CD14-positive monocyte (primary cell): Measurements from ENCODE around the gene PLEKHN1. TPM values are rescaled to one million over a fixed set of nuclear protein-coding genes. Genes with fewer than 3 reads are reported as not detected.
A peak's percentile ranks its signal among the peaks of the same experiment; 100 is the strongest.

Experiments
- DNase-seq, 3 donors: peaks; one replicate each; pipeline ENCODE4 v3.0.0-alpha.2; 2011 to 2022
- H2AFZ ChIP-seq: 2 replicates; pipeline ENCODE4 v1.6.0; 2012; ENCODE audit warnings: mild to moderate bottlenecking, low read depth, low read length, inconsistent platforms; ENCODE audit not compliant: insufficient read depth, poor library complexity, severe bottlenecking
- H3K27ac ChIP-seq, 2 donors: 1 replicate in 1 of 2; 2 replicates in 1 of 2; pipeline ENCODE4 v1.5.1; 2012 to 2013; ENCODE audit warnings: low read length in 2 of 2, control low read depth in 1 of 2, inconsistent platforms in 1 of 2, low read depth in 1 of 2, mild to moderate bottlenecking in 1 of 2
- H3K27me3 ChIP-seq, 2 donors: one replicate each; pipeline versions ENCODE4 v1.6.0 to v1.6.1; 2011 to 2013; ENCODE audit warnings: low read length in 2 of 2; ENCODE audit not compliant: control insufficient read depth in 2 of 2, insufficient read depth in 2 of 2
- H3K36me3 ChIP-seq, 2 donors: replicated peaks in 1 of 2; 1 replicate in 1 of 2; 2 replicates in 1 of 2; pipeline versions ENCODE4 v1.5.1 to v1.6.1; 2012 to 2013; ENCODE audit warnings: low read length in 2 of 2, control low read depth in 1 of 2, inconsistent platforms in 1 of 2, mild to moderate bottlenecking in 1 of 2; ENCODE audit not compliant: insufficient read depth in 2 of 2, control insufficient read depth in 1 of 2
- H3K4me1 ChIP-seq, 2 donors: 1 replicate in 1 of 2; 2 replicates in 1 of 2; pipeline versions ENCODE4 v1.5.1 to v1.6.1; 2012 to 2013; ENCODE audit warnings: low read length in 2 of 2, control low read depth in 1 of 2, inconsistent platforms in 1 of 2, mild to moderate bottlenecking in 1 of 2, moderate library complexity in 1 of 2; ENCODE audit not compliant: insufficient read depth in 2 of 2, control insufficient read depth in 1 of 2
- H3K4me2 ChIP-seq: replicated peaks from 2 replicates; pipeline ENCODE3; 2012; ENCODE audit warnings: low read length, moderate library complexity, mild to moderate bottlenecking; ENCODE audit not compliant: poor library complexity, severe bottlenecking; ENCODE audit errors: extremely low read depth
- H3K4me3 ChIP-seq, 3 experiments: fragments of 200-600 bp in 1 of 3; sonication (generic) in 1 of 3; replicated peaks in 1 of 3; 1 replicate in 2 of 3; 2 replicates in 1 of 3; pipeline ENCODE4 v1.5.1; 2011 to 2013; ENCODE audit warnings: low read length in 3 of 3, mild to moderate bottlenecking in 3 of 3, control low read depth in 2 of 3, low read depth in 2 of 3, inconsistent platforms in 1 of 3, moderate library complexity in 1 of 3
- H3K79me2 ChIP-seq: 2 replicates; pipeline ENCODE4 v1.6.0; 2012; ENCODE audit warnings: mild to moderate bottlenecking, control low read depth, inconsistent platforms, low read length, moderate library complexity; ENCODE audit not compliant: insufficient read depth
- H3K9ac ChIP-seq: 2 replicates; pipeline ENCODE4 v1.6.0; 2017; ENCODE audit warnings: low read length, mild to moderate bottlenecking; ENCODE audit not compliant: insufficient read depth, poor library complexity, severe bottlenecking
- H3K9me3 ChIP-seq, 2 donors: replicated peaks in 1 of 2; 1 replicate in 1 of 2; 2 replicates in 1 of 2; pipeline versions ENCODE4 v1.5.1 to v1.6.1; 2012 to 2013; ENCODE audit warnings: low read length in 2 of 2, control low read depth in 1 of 2; ENCODE audit not compliant: control insufficient read depth in 1 of 2, insufficient read depth in 1 of 2
- H4K20me1 ChIP-seq: 2 replicates; pipeline ENCODE4 v1.6.0; 2012; ENCODE audit warnings: mild to moderate bottlenecking, low read length, control low read depth, moderate library complexity; ENCODE audit not compliant: insufficient read depth
- H3K27ac Mint-ChIP-seq, 7 donors: one replicate each; pipeline ENCODE4 v1.8.0; 2020; ENCODE audit warnings: mild to moderate bottlenecking in 7 of 7, mixed read lengths in 7 of 7, moderate library complexity in 6 of 7, inconsistent platforms in 2 of 7
- H3K27me3 Mint-ChIP-seq, 3 donors: one replicate each; pipeline ENCODE4 v1.8.0; 2021 to 2022; ENCODE audit warnings: low read depth in 3 of 3, mild to moderate bottlenecking in 3 of 3, mixed read lengths in 3 of 3, moderate library complexity in 3 of 3, inconsistent platforms in 1 of 3
- H3K36me3 Mint-ChIP-seq, 2 donors: one replicate each; pipeline ENCODE4 v1.8.0; 2020; ENCODE audit warnings: mixed read lengths in 2 of 2, inconsistent platforms in 1 of 2, mild to moderate bottlenecking in 1 of 2
- H3K4me1 Mint-ChIP-seq: one replicate; pipeline ENCODE4 v1.8.0; 2020; ENCODE audit warnings: mild to moderate bottlenecking, mixed read lengths
- H3K4me3 Mint-ChIP-seq, 2 donors: one replicate each; pipeline ENCODE4 v1.8.0; 2020; ENCODE audit warnings: mild to moderate bottlenecking in 2 of 2, mixed read lengths in 2 of 2, moderate library complexity in 1 of 2
- H3K9me3 Mint-ChIP-seq, 7 donors: one replicate each; pipeline ENCODE4 v1.8.0; 2020 to 2022; ENCODE audit warnings: mixed read lengths in 7 of 7, mild to moderate bottlenecking in 6 of 7, moderate library complexity in 6 of 7, inconsistent platforms in 2 of 7
- CTCF ChIP-seq: fragments of 200-600 bp; IDR thresholded peaks from one replicate; pipeline ENCODE4 v1.8.0; 2022; ENCODE audit warnings: antibody characterized with exemption, mild to moderate bottlenecking
- WGBS: methylation state at CpG from one replicate; pipeline ENCODE4 v1.1.5; 2013; ENCODE audit warnings: missing lambda C conversion rate; ENCODE audit not compliant: insufficient coverage; 5-methylcytosine and 5-hydroxymethylcytosine counted together
- intact Hi-C, 2 donors: fragments of 100-400 bp; cut with micrococcal nuclease; formaldehyde crosslinking; loops; one replicate each; pipeline versions ENCODE4 v1.15.0 to v1.15.1; 2023
- polyA plus RNA-seq, 3 donors: library from polyadenylated mRNA; depleted of rRNA in 1 of 3; unstranded in 2 of 3; stranded (reverse) in 1 of 3; fragments of 300-500 nt in 2 of 3; fragments of >200 nt in 1 of 3; fragmentation: Illumina TruSeq in 2 of 3; gene quantifications; 1 replicate in 2 of 3; 2 replicates in 1 of 3; pipeline ENCODE4 v1.2.3, GENCODE V29; 2012 to 2021

Gene PLEKHN1
- polyA plus RNA-seq, 3 donors = 0.21 to 1.5 (median 0.62) TPM

- H3K4me3 ChIP-seq = no peak overlapping the region
- peaks cover 2% of the 10 kb centered on the region in 2 donors for H3K36me3 ChIP-seq
- H3K27me3 ChIP-seq = peaks cover 32 to 74% of the 10 kb centered on the region in 2 donors
- Mint-ChIP-seq H3K4me3 (peak overlapping the region in 1 of 2 donors; percentile 62), H3K4me1 (peaks cover 7% of the 10 kb centered on the region), H3K9me3 (peaks cover 0 to 21% (median 3%) of the 10 kb centered on the region in 7 donors), H3K27ac (no peak overlapping the region), H3K36me3 (peaks cover 7 to 12% of the 10 kb centered on the region in 2 donors), H3K27me3 (peaks cover 50 to 87% (median 72%) of the 10 kb centered on the region in 3 donors)
- H3K27ac ChIP-seq = no peak overlapping the region
- H3K4me1 ChIP-seq = peaks cover 4 to 30% of the 10 kb centered on the region in 2 donors
- H3K9ac ChIP-seq = no peak overlapping the region
- no peak overlapping the region for H2AFZ ChIP-seq
- peaks cover 5% of the 10 kb centered on the region for H4K20me1 ChIP-seq
- no peak for TF ChIP-seq CTCF
- DNase-seq = no peak
- WGBS = 34% methylated on average over 10 of the region's 21 CpGs
- intact Hi-C loops = loop anchor here in 1 of 2 donors (5.0 kb wide), 1 partner anchor 47 kb away; no protein-coding TSS in a partner anchor
- H3K79me2 ChIP-seq = no peaks in the 10 kb centered on the region
- H3K9me3 ChIP-seq = peaks cover 0 to 9% of the 10 kb centered on the region in 2 donors
- peak overlapping the region; percentile 34 for H3K4me2 ChIP-seq
These were observed 26.7 kb upstream of the PLEKHN1 start for GRCh38 chr1:939511-940106.

- Mint-ChIP-seq H3K4me3 (peak overlapping the region; percentile 24 to 85), H3K9me3 (peaks cover 0 to 20% (median 3%) of the 10 kb centered on the region in 7 donors), H3K4me1 (peaks cover 7% of the 10 kb centered on the region), H3K27ac (no peak overlapping the region), H3K27me3 (peaks cover 43 to 83% (median 67%) of the 10 kb centered on the region in 3 donors), H3K36me3 (peaks cover 15 to 19% of the 10 kb centered on the region in 2 donors)
- Histone ChIP-seq H3K27me3 (peaks cover 28 to 67% of the 10 kb centered on the region in 2 donors), H4K20me1 (peaks cover 5% of the 10 kb centered on the region), H3K4me2 (peak overlapping the region; percentile 34), H3K4me3 (no peak overlapping the region), H3K36me3 (peaks cover 8 to 10% of the 10 kb centered on the region in 2 donors), H3K4me1 (peaks cover 4 to 30% of the 10 kb centered on the region in 2 donors), H3K27ac (no peak overlapping the region), H3K79me2 (no peaks in the 10 kb centered on the region), H3K9me3 (peaks cover 0 to 9% of the 10 kb centered on the region in 2 donors), H3K9ac (no peak overlapping the region), H2AFZ (no peak overlapping the region)
- no peak for DNase-seq
- WGBS = under 1% methylated on average over 85 of the region's 86 CpGs
- no peak for TF ChIP-seq CTCF
- intact Hi-C loops = loop anchor here in 1 of 2 donors (5.0 kb wide), 1 partner anchor 48 kb away; no protein-coding TSS in a partner anchor
These were observed 25.9 kb upstream of the PLEKHN1 start for GRCh38 chr1:940107-941014.
